NCI-H345 (cell line): ENCODE results near the gene DYSF.

Source experiments
- DNase-seq: peaks from one replicate; lab custom pipeline; 2025; lab: John Stamatoyannopoulos, UW

The DYSF gene

DNA sequence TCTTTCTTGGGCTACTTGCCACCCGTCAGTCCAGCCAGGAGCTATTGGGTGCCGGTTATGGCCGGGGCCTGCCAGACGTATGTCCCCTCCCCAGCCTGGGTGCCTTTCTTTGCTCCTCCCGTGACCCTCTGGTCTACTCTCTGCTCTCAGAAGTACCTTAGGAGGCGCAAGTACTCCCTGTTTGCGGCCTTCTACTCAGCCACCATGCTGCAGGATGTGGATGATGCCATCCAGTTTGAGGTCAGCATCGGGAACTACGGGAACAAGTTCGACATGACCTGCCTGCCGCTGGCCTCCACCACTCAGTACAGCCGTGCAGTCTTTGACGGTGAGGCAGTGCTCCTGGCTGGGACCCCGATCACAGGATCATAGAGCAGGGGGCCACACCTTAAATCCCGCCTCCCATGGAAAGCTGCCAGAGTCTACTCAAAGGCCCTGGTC, 99.5 kb downstream of the DYSF start:
- no peak for DNase-seq

DNA sequence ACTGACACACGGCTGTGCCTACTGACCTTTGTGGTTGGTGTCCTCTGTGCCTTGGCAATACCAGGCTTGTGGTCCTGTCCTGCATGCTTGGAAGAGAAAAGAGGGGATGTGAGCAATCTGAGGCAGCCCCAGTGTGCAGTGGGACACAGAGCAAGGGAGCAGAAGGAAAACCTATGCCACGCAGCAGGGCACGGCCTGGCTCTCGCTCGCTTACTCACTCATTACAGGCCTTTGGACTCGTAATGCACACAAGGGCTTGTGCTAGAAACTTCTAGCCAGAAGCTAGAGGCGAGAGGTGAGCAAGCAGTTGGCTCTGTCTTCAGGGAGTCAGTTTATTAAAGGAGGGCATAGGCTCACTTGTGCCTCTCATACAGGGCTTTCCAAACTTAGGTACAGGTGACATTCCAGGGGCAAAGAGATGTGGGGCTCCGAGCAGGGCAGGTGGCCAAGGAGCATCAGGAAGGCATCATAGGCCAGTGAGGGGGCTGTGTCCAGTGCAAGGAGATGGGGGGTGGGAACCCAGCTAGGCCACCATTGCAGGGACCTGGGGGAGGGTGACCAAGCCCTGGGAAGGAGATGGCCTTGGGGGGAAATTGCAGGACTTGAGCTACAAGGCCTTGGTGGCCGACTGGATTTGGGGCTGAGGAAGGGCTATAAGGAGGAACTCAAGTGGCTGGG, 100.8 kb downstream of the DYSF start:
- DNase-seq, result no peak

DNA sequence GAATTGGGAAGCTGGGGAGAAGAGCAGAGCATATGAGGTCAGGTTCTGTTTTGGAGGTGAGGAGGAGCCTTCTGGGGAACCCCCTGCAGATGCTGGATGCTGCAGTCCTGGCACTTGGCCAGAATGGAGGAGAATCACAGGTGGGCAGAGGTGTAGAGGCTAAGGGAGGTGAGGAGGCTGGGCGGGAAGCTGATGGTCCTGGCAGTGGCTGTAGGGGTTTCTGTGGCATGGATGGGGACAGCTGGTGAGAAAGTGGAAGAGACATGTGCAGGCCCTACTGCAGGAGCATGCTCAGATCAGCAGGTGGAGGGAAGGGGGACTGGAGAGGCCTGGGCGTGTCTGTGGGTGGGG, 101.3 kb downstream of the DYSF start:
- DNase-seq, result no peak

- no peak for DNase-seq
These were observed 102.6 kb downstream of the DYSF start for GRCh38 chr2:71555798-71556454.

DNA sequence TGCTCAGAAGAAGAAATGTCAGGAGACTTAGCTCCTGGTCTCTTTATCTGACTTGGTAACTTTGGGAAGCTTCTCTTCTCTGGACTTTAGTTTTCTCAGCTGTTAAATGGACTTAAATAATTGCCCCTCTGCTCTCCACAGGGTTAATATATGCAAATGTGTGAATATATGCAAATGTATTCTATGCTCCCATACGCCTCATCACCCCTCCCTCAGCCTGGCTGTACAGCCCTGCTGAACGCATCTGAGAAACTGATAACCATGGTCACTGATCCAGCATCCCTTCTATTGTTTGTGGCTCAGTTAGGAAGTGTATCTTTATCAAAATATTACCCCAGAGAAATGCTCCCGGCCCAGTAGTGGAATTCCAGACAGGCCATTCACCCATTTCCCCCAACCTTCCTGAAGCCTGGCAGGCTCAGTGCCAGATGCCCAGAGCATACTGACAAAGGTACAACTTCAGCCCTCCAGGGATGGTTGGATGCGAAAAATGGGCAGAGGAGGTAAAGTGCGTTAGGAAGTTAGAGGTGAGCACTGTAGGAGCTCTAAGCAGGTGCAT, 103.4 kb downstream of the DYSF start:
- no peak for DNase-seq

- no peak for DNase-seq
These were observed 104.0 kb downstream of the DYSF start for GRCh38 chr2:71557321-71557720.

DNA sequence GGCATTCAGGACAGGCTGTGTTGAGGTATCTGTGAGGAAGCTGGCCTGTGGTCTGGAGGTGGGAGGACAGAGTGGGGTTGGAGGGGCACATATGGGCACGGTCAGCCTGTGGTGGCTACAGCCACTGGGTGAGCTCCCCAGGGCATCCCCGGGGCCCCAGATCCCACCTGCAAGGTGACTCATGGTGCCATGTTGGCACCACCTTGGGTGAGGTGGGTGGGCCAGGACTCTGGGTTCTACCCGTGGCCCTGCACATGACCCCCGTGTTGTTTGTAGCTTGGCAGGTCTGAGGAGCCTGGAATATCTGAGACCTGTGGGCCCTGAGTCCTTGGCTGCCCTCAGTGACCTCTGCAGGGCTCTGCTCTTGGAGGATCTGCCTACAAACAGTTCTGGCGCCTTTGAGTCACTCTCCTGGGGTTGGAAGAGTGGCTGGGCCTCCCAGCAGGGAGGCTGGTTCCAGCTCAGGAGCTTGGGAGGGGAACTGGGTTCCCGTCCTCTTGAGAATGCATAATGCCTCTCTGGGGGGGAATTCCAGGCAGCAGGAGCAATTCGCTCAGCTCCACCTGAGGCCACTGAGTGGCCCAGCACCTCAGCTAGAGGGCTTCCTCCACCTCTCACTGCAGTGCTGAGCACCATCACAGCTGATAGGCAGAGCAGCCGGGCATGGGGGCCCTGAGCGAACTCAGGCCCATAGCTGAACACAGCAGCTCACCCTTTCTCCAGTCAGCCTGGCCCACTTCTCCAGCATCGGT, 105.1 kb downstream of the DYSF start:
- DNase-seq, result no peak

DNA sequence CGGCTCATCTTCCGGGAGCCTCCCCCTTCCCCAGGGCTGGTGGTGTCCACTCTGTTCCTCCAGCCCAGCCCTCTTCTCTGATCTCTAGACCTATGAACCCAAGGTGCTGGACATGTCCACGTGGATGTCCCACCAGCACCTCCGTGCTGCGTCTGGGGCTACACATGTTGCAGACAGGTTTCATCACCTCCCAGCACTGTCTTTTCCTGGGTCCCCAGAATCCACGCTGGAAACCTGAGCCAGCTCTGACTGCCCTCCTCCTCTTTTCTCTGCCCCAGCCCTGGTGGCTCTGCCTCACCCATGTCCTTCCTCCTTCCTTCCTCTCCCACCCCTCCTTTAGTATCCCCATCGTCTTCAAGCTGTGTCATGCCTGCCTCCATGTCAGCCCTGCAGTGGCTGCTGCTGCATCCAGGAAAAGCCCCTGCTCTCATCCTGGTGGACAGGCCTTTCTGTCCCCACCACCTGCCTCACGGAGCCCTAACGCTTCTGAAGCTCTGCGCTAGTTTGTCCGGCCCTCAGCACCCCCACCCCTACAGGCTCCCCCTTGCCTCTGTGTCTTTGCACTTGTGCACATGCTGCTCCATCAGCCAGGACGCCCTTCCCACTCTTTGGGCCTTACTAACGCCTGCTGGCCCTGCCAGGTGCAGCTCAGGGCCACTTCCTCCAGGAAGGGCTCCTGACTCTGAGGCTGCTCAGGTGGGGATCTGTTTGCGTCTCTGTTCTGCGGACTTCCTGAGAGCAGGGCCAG, 105.9 kb downstream of the DYSF start:
- DNase-seq, result no peak

DNA sequence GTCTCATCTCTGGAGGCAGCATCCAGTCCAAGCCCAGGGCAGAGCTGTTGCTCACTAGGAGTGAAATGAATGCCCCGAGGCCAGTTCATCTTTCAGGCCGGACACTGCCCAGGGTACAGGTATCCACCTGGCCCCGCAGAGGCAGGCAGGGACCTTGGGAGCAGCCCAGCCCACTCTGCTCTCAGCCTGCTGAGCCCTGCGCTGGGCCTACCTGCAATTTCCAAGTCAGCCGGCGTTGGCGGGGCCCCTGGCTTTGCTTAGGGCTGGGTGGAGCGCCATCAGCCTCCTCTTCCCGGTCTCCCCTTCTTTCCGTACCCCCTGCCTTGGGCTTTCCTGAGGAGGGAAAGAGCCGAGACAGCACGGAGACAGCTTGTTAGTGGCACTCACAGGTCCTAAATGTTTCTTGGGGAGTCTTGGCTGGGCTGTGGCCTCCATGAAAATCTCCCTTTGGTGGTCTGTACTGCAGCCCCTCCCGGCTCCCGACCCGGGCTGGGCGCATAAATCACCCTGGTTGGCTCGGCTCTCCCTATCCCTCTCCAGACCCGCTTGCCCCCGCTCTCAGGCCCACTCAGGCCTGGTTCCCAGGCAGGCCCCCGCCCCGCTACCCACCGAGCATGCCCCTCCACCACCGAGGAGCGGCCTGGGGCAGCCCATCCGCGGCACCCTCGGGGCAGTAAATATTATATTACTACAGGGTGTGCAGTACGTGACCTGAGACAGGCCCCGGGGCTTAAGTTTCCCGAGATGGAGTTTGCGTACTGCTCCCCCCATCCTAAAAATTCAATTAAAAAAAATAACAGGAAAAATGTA, 106.7 kb downstream of the DYSF start:
- DNase-seq, result no peak

GRCh38 chr2:71560638-71561011, 107.3 kb downstream of the DYSF start:
- DNase-seq, result no peak

DNA sequence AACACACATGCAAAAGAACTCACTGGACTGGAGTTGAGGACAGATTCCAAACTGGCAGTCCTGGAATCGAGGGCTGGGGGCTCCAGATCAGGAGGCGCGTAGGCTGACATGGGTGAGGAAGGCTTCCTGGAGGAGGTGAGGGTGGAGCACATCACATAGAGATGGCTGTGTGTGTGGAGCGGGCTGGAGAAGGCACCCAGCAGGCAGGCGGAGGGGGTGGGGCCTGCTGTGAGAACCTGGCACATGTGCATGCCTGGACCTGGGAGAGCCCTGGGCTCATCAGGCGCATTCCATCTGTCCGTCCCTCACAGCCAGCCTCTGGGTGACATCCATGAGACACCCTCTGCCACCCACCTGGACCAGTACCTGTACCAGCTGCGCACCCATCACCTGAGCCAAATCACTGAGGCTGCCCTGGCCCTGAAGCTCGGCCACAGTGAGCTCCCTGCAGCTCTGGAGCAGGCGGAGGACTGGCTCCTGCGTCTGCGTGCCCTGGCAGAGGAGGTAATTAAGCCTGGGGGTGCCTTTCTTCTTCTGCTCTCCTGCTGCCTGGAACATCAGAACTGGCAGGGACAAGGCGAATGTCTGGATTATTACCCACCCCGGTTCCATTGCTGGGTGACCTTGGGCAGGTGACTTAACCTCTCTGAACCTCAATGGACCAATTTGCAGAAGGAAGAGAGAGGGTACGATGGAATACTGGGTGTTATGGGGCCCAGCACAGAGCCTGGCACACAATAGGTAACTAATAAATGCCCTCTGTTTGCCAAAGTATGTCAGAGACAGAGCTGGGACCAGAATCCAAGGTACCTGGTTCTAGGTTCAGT, 108.3 kb downstream of the DYSF start:
- no peak for DNase-seq

GRCh38 chr2:71562518-71562917, 109.2 kb downstream of the DYSF start:
- DNase-seq, result no peak

- DNase-seq, result no peak
These were observed 110.5 kb downstream of the DYSF start for GRCh38 chr2:71563872-71564271.

GRCh38 chr2:71564361-71564760, 111.0 kb downstream of the DYSF start:
- DNase-seq, result no peak

DNA sequence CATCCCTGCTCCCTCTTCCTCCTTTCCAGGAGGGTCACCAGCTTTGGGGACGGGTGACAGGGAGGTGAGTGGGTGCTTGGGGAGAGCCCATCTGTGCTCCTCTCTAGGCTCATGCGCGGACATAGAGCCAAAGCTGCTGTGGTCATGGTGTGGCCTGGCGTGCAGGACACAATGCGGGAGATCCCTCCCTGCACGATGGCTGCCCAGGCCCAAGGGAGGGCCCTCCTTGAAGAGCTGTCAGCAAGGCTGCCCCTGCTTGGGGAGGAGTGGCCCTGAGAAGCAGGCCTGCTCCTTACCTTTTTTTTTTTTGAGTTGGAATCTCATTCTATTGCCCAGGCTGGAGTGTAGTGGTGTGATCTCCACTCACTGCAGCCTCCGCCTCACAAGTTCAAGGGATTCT, 111.4 kb downstream of the DYSF start:
- no peak for DNase-seq

DNA sequence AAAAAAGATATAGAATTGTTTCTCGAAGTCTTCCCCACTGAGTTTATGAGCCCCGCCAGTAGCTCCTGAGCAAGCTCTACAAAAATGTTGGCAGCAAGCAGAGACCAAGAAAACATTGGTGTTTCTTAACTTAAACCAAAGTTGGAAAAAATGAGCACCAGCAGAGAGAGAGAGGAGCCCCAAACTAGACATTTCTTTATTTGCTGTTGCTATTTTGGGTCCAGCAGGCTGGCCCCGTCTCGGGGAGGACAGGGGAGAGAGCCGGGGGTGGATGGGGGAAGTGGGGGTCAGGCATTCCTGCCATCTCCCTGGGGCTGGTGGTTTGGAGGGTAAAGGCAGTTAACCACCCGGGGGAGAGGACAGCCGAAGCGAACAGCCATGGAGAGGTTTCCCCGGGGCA, 113.0 kb downstream of the DYSF start:
- DNase-seq, result no peak

DNA sequence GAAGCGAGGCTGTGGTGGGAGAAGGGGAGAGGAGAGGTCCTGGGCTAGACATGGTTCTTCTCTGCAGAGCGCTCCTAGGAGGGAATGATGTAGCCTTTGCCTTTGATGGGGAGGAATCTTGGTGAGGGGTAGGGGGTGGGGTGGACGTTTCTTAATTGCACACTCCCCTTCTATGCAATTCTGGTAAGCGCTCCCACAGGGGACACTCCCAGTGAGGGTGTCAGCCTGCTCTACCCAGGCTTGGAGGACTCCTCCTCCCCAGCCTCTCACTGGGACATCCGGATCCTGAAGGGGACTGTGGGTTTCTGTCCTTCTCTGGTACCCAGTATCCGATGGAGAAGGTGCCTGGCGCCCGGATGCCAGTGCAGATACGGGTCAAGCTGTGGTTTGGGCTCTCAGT, 114.3 kb downstream of the DYSF start:
- DNase-seq, result no peak

DNA sequence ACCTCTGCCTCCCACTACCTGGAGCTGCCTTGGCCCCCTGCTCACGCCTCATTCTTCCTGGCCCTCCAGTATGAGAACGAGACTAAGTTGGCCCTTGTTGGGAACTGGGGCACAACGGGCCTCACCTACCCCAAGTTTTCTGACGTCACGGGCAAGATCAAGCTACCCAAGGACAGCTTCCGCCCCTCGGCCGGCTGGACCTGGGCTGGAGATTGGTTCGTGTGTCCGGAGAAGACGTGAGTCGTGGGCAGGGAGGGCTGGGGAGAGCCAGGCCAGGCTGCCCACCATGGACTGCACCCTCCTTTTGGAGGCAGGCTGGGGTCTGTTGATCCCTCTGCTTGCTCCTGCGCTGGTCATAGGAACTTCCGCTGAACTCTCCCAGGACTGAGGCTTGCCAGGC, 114.7 kb downstream of the DYSF start:
- DNase-seq, result no peak

DNA sequence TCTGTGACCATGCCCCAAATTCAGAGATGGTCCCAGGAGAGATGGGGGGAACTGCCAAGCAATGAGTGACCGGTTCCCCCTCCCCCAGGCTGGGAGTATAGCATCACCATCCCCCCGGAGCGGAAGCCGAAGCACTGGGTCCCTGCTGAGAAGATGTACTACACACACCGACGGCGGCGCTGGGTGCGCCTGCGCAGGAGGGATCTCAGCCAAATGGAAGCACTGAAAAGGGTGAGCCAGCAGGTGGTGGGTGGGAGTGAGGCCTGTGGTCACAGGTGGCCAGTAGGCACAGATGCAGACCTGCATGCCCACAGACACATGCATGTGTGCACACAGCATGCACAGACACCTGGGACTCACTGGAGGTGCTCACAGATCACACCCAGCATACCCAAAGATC, 117.2 kb downstream of the DYSF start:
- DNase-seq, result no peak

DNA sequence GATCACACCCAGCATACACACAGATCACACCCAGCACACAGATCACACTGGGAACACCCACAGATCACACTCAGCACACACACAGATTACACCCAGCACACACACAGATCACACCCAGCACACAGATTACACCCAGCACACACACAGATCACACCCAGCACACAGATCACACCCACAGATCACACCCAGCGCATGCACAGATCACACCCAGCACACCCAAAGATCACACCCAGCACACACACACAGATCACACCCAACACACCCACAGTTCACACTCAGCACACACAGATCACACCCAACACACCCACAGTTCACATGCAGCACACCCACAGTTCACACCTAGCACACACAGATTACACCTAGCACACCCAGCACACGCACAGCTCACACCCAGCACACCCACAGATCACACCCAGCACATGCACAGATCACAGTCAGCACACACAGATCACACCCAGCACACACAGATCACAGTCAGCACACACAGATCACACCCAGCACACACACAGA, 117.6 kb downstream of the DYSF start:
- no peak for DNase-seq
